ENCODE data around the gene SLC39A10.
"Not testable (repeated sequence)": the region's sequence is repeated elsewhere in the genome, so short reads cannot be mapped to it uniquely, and the experiment has no call there.

SLC39A10 gene

GRCh38 chr2:195671563-195671962 lies 14.5 kb downstream of the SLC39A10 start:
- Mint-ChIP-seq H3K9me3 (no peaks in the 10 kb centered on the region), H3K27me3 (no peaks in the 10 kb centered on the region), H3K4me1 (peaks cover 23% of the 10 kb centered on the region), H3K27ac (peak overlapping the region; percentile 28), H3K4me3 (no peak overlapping the region), H3K36me3 (peaks cover 13% of the 10 kb centered on the region)
- DNase-seq (ENCODE audit: low spot score in 2 of 2): no peak
- ATAC-seq (ENCODE audit: low read depth): no peak

DNA sequence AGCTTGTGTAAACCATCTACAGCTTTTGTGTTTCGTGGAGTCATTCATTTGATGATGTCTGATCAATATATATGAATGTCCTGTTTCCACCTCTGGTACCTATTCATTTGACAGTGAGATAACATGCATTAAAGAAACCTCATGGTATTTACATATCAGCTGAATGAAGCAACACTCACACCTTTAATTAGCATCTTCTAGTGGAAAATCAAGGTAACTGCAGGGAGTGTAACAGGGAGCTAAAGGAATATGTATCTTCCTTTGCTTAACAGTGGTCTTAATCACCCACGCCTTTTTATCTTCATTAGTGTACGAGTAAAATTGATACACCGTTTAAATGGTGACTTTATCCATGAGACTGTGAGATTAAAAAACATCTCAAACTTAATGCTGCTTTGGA lies 15.6 kb downstream of the SLC39A10 start:
- no peaks in the 10 kb centered on the region for H3K27me3 Mint-ChIP-seq
- H3K9me3 Mint-ChIP-seq: no peaks in the 10 kb centered on the region
- ATAC-seq (ENCODE audit: low read depth): no peak
- no peak overlapping the region for H3K4me3 Mint-ChIP-seq
- DNase-seq (ENCODE audit: low spot score in 2 of 2): no peak
- peaks cover 21% of the 10 kb centered on the region for H3K4me1 Mint-ChIP-seq
- H3K36me3 Mint-ChIP-seq: peaks cover 16% of the 10 kb centered on the region
- no peak overlapping the region for H3K27ac Mint-ChIP-seq

- no peaks in the 10 kb centered on the region for H3K9me3 Mint-ChIP-seq
- ATAC-seq (ENCODE audit: low read depth) (no peak), DNase-seq (ENCODE audit: low spot score in 2 of 2) (no peak)
- H3K27ac Mint-ChIP-seq: peak overlapping the region; percentile 45
- no peaks in the 10 kb centered on the region for H3K27me3 Mint-ChIP-seq
- peaks cover 19% of the 10 kb centered on the region for H3K4me1 Mint-ChIP-seq
- no peak overlapping the region for H3K4me3 Mint-ChIP-seq
- peaks cover 16% of the 10 kb centered on the region for H3K36me3 Mint-ChIP-seq
These were observed 17.6 kb downstream of the SLC39A10 start for GRCh38 chr2:195674491-195675221.

- no peak for DNase-seq (ENCODE audit: low spot score in 2 of 2)
- Mint-ChIP-seq H3K27ac (no peak overlapping the region), H3K9me3 (peaks cover 1% of the 10 kb centered on the region), H3K4me1 (peaks cover 20% of the 10 kb centered on the region), H3K4me3 (no peak overlapping the region), H3K27me3 (no peaks in the 10 kb centered on the region), H3K36me3 (peaks cover 27% of the 10 kb centered on the region)
- ATAC-seq (ENCODE audit: low read depth): no peak
These were observed 18.9 kb downstream of the SLC39A10 start for GRCh38 chr2:195675783-195676427.

GRCh38 chr2:195677290-195677689 lies 20.3 kb downstream of the SLC39A10 start:
- Mint-ChIP-seq H3K36me3 (peaks cover 25% of the 10 kb centered on the region), H3K27ac (peak overlapping the region; percentile 47), H3K4me1 (peaks cover 16% of the 10 kb centered on the region), H3K27me3 (no peaks in the 10 kb centered on the region), H3K4me3 (no peak overlapping the region), H3K9me3 (peaks cover 1% of the 10 kb centered on the region)
- no peak for DNase-seq (ENCODE audit: low spot score in 2 of 2)
- ATAC-seq (ENCODE audit: low read depth): no peak

- Mint-ChIP-seq H3K27me3 (no peaks in the 10 kb centered on the region), H3K4me3 (no peak overlapping the region), H3K27ac (no peak overlapping the region), H3K4me1 (peaks cover 16% of the 10 kb centered on the region), H3K36me3 (peaks cover 25% of the 10 kb centered on the region), H3K9me3 (peaks cover 1% of the 10 kb centered on the region)
- ATAC-seq (ENCODE audit: low read depth) (no peak), DNase-seq (ENCODE audit: low spot score in 2 of 2) (no peak)
These were observed 20.9 kb downstream of the SLC39A10 start for GRCh38 chr2:195677884-195678283.

DNA sequence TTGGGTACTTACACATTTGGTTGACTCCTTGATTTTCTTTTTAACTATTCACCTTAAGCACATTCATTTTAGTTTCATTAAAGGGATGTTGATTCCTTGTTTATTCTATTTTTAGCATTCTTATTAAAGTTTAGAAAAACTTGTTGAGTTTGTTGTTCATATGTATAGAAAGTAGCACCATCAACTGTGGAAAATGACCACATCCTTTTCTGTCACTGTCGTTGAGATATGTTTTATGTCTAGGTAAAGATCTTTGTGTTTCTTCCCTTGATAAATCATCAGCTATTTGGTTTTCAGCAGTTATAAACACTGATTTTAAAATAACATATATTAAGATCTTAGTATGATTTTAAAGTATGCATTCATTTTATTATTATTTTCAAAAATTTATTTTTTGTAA lies 25.1 kb downstream of the SLC39A10 start:
- Mint-ChIP-seq H3K36me3 (peaks cover 25% of the 10 kb centered on the region), H3K27me3 (no peaks in the 10 kb centered on the region), H3K9me3 (peaks cover 1% of the 10 kb centered on the region), H3K27ac (no peak overlapping the region), H3K4me3 (no peak overlapping the region), H3K4me1 (peaks cover 17% of the 10 kb centered on the region)
- ATAC-seq (ENCODE audit: low read depth) (no peak), DNase-seq (ENCODE audit: low spot score in 2 of 2) (no peak)

DNA sequence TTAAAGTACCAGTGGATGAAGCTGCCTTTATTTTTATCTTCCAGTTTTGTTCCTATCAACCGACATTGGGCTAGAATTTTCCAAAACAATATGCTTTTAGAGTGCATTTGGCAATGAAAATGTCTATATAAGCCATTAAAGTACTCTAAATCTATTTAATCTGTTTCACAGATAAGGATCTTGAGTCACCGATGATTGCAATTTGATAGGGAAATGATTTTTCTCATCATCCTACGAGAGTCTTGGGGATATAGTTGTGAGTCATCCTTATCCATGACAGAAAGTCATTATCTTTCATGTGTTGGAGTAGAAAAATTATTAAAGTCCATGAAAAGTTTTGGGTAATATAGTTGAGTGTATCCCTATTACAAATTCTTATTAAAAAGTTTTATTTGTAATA lies 26.1 kb downstream of the SLC39A10 start:
- Mint-ChIP-seq H3K4me1 (peaks cover 15% of the 10 kb centered on the region), H3K27ac (no peak overlapping the region), H3K9me3 (peaks cover 1% of the 10 kb centered on the region), H3K36me3 (peaks cover 23% of the 10 kb centered on the region), H3K4me3 (no peak overlapping the region), H3K27me3 (no peaks in the 10 kb centered on the region)
- ATAC-seq (ENCODE audit: low read depth) (no peak), DNase-seq (ENCODE audit: low spot score in 2 of 2) (no peak)

DNA sequence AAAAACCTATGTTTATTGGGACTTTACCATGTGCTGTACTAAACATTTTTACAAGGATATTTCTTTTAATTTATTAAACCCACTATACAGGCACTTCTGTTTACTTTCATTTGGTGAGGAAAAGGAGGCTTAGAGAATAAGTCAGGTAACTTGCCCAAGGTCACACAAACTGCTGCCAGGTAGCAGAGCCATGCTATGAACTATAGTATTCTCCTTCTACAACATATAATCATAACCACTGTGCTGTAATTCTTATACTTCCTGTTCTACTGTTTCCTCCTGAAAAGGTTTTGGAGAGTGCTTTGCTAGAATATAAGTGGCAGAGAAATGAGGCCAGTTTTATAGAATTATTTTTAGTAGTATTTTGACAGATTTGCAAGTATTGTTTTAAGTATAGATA lies 29.5 kb downstream of the SLC39A10 start:
- H3K4me1 Mint-ChIP-seq: peaks cover 14% of the 10 kb centered on the region
- ATAC-seq (ENCODE audit: low read depth) (no peak), DNase-seq (ENCODE audit: low spot score in 2 of 2) (no peak)
- H3K9me3 Mint-ChIP-seq: peaks cover 10% of the 10 kb centered on the region
- peaks cover 32% of the 10 kb centered on the region for H3K36me3 Mint-ChIP-seq
- H3K27me3 Mint-ChIP-seq: no peaks in the 10 kb centered on the region
- H3K4me3 Mint-ChIP-seq: no peak overlapping the region
- H3K27ac Mint-ChIP-seq: no peak overlapping the region

DNA sequence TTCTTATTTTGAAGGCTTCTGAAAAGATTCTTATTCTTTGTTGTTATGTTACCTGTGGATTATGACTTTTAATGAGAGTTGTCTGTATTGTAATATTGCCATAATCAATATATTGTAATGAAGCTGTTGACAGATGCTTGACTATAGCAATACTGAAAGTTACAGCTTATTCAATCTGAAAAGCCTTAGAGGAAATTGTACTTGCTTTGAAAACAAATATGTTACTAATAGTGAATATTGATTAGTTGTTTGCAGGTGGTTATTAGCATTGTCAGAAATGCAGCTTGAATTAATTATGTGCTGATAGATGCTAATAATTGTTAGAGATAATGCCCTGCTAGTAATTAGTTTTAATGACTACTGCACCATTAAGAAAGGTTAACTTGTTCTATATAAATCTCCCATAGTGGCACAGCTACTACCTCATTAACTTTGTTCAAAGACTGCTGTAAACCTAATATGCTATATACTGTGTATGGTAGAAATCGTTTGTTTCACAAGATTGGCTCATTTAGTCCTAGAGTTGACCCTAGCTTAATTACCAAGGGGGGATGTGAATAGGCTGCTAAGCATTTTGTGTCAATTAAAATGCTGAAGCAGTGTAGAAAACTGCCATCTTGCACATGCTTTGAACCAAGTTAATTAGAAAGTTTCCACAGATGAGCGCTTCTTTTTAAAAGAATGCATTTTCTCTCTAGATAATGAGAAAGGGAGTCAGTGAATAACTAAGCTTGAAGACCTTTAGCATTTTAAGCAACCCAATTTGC lies 30.5 kb downstream of the SLC39A10 start:
- Mint-ChIP-seq H3K9me3 (peaks cover 13% of the 10 kb centered on the region), H3K4me3 (no peak overlapping the region), H3K36me3 (peaks cover 40% of the 10 kb centered on the region), H3K27ac (no peak overlapping the region), H3K27me3 (no peaks in the 10 kb centered on the region), H3K4me1 (peaks cover 23% of the 10 kb centered on the region)
- no peak for ATAC-seq (ENCODE audit: low read depth)
- DNase-seq (ENCODE audit: low spot score in 2 of 2): no peak

- H3K9me3 Mint-ChIP-seq: peaks cover 25% of the 10 kb centered on the region
- DNase-seq (ENCODE audit: low spot score in 2 of 2); H3K27me3 Mint-ChIP-seq; ATAC-seq (ENCODE audit: low read depth); H3K4me3 Mint-ChIP-seq: not testable (repeated sequence)
- peaks cover 37% of the 10 kb centered on the region for H3K4me1 Mint-ChIP-seq
- peaks cover 60% of the 10 kb centered on the region for H3K36me3 Mint-ChIP-seq
- H3K27ac Mint-ChIP-seq: peak overlapping the region; percentile 8
These were observed 35.5 kb downstream of the SLC39A10 start for GRCh38 chr2:195692531-195692930.

GRCh38 chr2:195694553-195694952 lies 37.5 kb downstream of the SLC39A10 start:
- H3K4me1 Mint-ChIP-seq: peaks cover 48% of the 10 kb centered on the region
- H3K9me3 Mint-ChIP-seq: peaks cover 31% of the 10 kb centered on the region
- H3K4me3 Mint-ChIP-seq: no peak overlapping the region
- peaks cover 71% of the 10 kb centered on the region for H3K36me3 Mint-ChIP-seq
- H3K27me3 Mint-ChIP-seq: no peaks in the 10 kb centered on the region
- ATAC-seq (ENCODE audit: low read depth) (no peak), DNase-seq (ENCODE audit: low spot score in 2 of 2) (no peak)
- H3K27ac Mint-ChIP-seq: peak overlapping the region; percentile 62

DNA sequence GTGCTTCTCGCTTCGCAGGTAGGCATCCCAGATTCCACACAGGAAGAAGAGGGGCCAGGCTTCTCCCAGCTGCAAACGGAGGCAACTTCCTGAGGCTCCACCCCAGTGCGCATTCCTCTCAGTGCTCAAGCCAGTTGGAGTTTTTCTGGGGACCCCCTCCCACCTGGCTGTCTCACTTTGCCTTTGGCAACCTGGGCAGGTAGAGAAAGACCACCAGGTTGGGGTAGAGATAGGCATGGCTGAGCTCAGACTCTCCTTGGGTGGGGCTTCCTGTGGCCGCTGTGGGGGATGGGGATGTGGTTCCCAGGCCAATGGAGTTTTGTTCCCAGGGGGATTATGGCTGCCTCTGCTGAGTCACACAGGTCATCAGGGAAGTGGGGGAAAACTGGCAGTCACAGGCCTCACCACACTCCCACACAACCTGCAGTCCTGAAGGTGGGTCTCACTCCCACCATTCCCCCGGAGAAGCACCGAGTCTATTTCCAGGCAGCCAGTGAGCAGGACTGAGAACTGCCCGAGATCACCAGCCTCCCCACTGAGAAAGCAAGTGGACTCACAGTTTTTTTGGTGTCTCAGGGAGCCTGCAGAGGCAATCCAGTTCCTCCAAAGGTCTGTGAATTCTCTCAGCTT lies 38.1 kb downstream of the SLC39A10 start:
- peaks cover 34% of the 10 kb centered on the region for H3K9me3 Mint-ChIP-seq
- H3K4me3 Mint-ChIP-seq: no peak overlapping the region
- ATAC-seq (ENCODE audit: low read depth): no peak
- peak overlapping the region; percentile 71 for H3K27ac Mint-ChIP-seq
- H3K4me1 Mint-ChIP-seq: peaks cover 48% of the 10 kb centered on the region
- no peaks in the 10 kb centered on the region for H3K27me3 Mint-ChIP-seq
- peaks cover 73% of the 10 kb centered on the region for H3K36me3 Mint-ChIP-seq
- DNase-seq (ENCODE audit: low spot score in 2 of 2): no peak

DNA sequence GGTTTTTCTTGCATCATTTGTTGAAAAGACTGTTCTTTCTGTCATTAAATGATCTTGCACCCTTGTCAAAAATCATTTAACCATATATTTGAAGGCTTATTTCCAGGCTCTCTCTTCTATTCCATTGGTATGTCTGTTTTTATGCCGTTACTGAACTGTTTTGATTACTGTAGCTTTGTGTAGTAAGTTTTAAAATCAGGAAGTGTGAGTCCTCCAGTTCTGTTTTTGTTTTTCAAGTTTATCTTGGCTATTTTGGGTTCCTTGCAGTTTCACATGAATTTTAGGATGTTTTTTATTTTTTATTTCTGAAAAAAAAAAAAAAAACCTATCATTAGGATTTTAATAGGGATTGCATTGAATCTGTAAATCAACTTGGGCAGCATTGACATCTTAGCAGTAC lies 39.0 kb downstream of the SLC39A10 start:
- ATAC-seq (ENCODE audit: low read depth) (no peak), DNase-seq (ENCODE audit: low spot score in 2 of 2) (no peak)
- H3K4me1 Mint-ChIP-seq: peaks cover 48% of the 10 kb centered on the region
- H3K9me3 Mint-ChIP-seq: peaks cover 33% of the 10 kb centered on the region
- H3K36me3 Mint-ChIP-seq: peaks cover 72% of the 10 kb centered on the region
- no peak overlapping the region for H3K4me3 Mint-ChIP-seq
- H3K27me3 Mint-ChIP-seq: no peaks in the 10 kb centered on the region
- no peak overlapping the region for H3K27ac Mint-ChIP-seq
